ENCODE measurements around the gene SAFB. TPM values are rescaled to one million over a fixed set of nuclear protein-coding genes. Genes with fewer than 3 reads are reported as not detected.

Gene SAFB
- total and polyA plus RNA-seq, 3 donors from 2014 or later: 83.2 to 220 (median 202) TPM

GRCh38 chr19:5682107-5682482 is 59.2 kb downstream of the SAFB start:
- H3K27ac ChIP-seq: no peak overlapping the region
- H3K4me3 ChIP-seq: no peak overlapping the region
- TF ChIP-seq POLR2A (IDR thresholded peaks at IDR 0.05) (no peak), CTCF (IDR thresholded peaks at IDR 0.05) (no peak)
- peaks cover 13% of the 10 kb centered on the region for H3K4me1 ChIP-seq
- no peaks in the 10 kb centered on the region for H3K9me3 ChIP-seq
- no peaks in the 10 kb centered on the region for H3K36me3 ChIP-seq (ENCODE audit: low read depth, missing control alignments)
- intact Hi-C loops (cut with DNase I; ENCODE audit: low total_unique reads): no loop called here
- DNase-seq: no peak
- no peaks in the 10 kb centered on the region for H3K27me3 ChIP-seq
- 79 to 92% methylated on average over 3 of the region's 3 CpGs for WGBS, 2 donors

GRCh38 chr19:5683177-5683886 is 60.4 kb downstream of the SAFB start:
- no peaks in the 10 kb centered on the region for H3K27me3 ChIP-seq
- peaks cover 13% of the 10 kb centered on the region for H3K4me1 ChIP-seq
- no peak overlapping the region for H3K27ac ChIP-seq
- TF ChIP-seq POLR2A (IDR thresholded peaks at IDR 0.05) (no peak), CTCF (IDR thresholded peaks at IDR 0.05) (no peak)
- no peak overlapping the region for H3K4me3 ChIP-seq
- no peaks in the 10 kb centered on the region for H3K36me3 ChIP-seq (ENCODE audit: low read depth, missing control alignments)
- DNase-seq: no peak
- intact Hi-C loops (cut with DNase I; ENCODE audit: low total_unique reads): no loop called here
- H3K9me3 ChIP-seq: no peaks in the 10 kb centered on the region
- WGBS, 2 donors: 88 to 93% methylated on average over 10 of the region's 10 CpGs

- Histone ChIP-seq H3K4me3 (no peak overlapping the region), H3K27ac (no peak overlapping the region), H3K4me1 (peaks cover 11% of the 10 kb centered on the region), H3K36me3 (ENCODE audit: low read depth, missing control alignments) (no peaks in the 10 kb centered on the region), H3K9me3 (no peaks in the 10 kb centered on the region), H3K27me3 (no peaks in the 10 kb centered on the region)
- 89 to 90% methylated on average over 11 to 22 of the region's 22 CpGs for WGBS, 2 donors
- intact Hi-C loops (cut with DNase I; ENCODE audit: low total_unique reads): loop anchor here (5.0 kb wide), 1 partner anchor 63 kb away; the partner anchor contains the start of genes SAFB and SAFB2
- TF ChIP-seq CTCF (IDR thresholded peaks at IDR 0.05) (no peak), POLR2A (IDR thresholded peaks at IDR 0.05) (no peak)
- DNase-seq: no peak
These were observed 62.0 kb downstream of the SAFB start for GRCh38 chr19:5684694-5685430.

GRCh38 chr19:5686326-5686646 is 63.4 kb downstream of the SAFB start:
- Histone ChIP-seq H3K4me1 (peaks cover 8% of the 10 kb centered on the region), H3K9me3 (no peaks in the 10 kb centered on the region), H3K27me3 (no peaks in the 10 kb centered on the region), H3K27ac (peak overlapping the region in 1 of 2 donors; percentile 73), H3K36me3 (ENCODE audit: low read depth, missing control alignments) (no peaks in the 10 kb centered on the region), H3K4me3 (peak overlapping the region; percentile 47 to 58)
- 29 to 42% methylated on average over 10 to 15 of the region's 16 CpGs for WGBS, 2 donors
- no peak for DNase-seq
- TF ChIP-seq POLR2A (IDR thresholded peaks at IDR 0.05) (no peak), CTCF (IDR thresholded peaks at IDR 0.05) (no peak)
- intact Hi-C loops (cut with DNase I; ENCODE audit: low total_unique reads): loop anchor here (5.0 kb wide), 1 partner anchor 64 kb away; the partner anchor contains the start of genes SAFB and SAFB2

Measured in testis (tissue), 3 donors.